Activated B cell treated with CpG ODN at 0.5 μM for 24 hours (primary cell): ENCODE measurements around the gene TBC1D1. TPM values are rescaled to one million over a fixed set of nuclear protein-coding genes. Genes with fewer than 3 reads are reported as not detected.

Source experiments
- ATAC-seq: fragments of 200-7000 bp; cut with Tn5 transposase; one replicate; pipeline ENCODE4 v1.10.0; 2021; ENCODE audit warnings: low read depth, mild to moderate bottlenecking, moderate library complexity
- CTCF ChIA-PET: fragments of 350-600 bp; sonication (Branson Sonifier 250); formaldehyde crosslinking; loops from one replicate; lab custom pipeline; 2021; ENCODE audit warnings: antibody characterized with exemption; lab: Charles Lee
- POLR2A ChIA-PET: fragments of 350-600 bp; sonication (Branson Sonifier 250); formaldehyde crosslinking; loops from one replicate; lab custom pipeline; 2021; ENCODE audit warnings: antibody characterized with exemption; lab: Charles Lee
- DNase-seq: peaks from one replicate; pipeline ENCODE4 v3.0.0; 2022
- H3K27ac Mint-ChIP-seq: one replicate; pipeline ENCODE4 v1.8.0; 2020; ENCODE audit warnings: mixed read lengths
- H3K27me3 Mint-ChIP-seq: one replicate; pipeline ENCODE4 v1.8.0; 2021; ENCODE audit warnings: mixed read lengths
- H3K36me3 Mint-ChIP-seq: one replicate; pipeline ENCODE4 v1.8.0; 2021; ENCODE audit warnings: low read depth, mixed read lengths
- H3K4me1 Mint-ChIP-seq: one replicate; pipeline ENCODE4 v1.8.0; 2021; ENCODE audit warnings: mixed read lengths
- H3K4me3 Mint-ChIP-seq: one replicate; pipeline ENCODE4 v1.8.0; 2020; ENCODE audit warnings: mild to moderate bottlenecking, mixed read lengths
- H3K9me3 Mint-ChIP-seq: one replicate; pipeline ENCODE4 v1.8.0; 2020; ENCODE audit warnings: mixed read lengths
- CTCF ChIP-seq: fragments of 200-600 bp; IDR thresholded peaks from one replicate; pipeline ENCODE4 v1.8.0; 2022; ENCODE audit warnings: antibody characterized with exemption, mild to moderate bottlenecking
- intact Hi-C: fragments of 100-400 bp; cut with micrococcal nuclease; formaldehyde crosslinking; loops from one replicate; pipeline ENCODE4 v1.15.1; 2024
- total RNA-seq: library from RNA; stranded (reverse); gene quantifications from 2 replicates; pipeline ENCODE4 v1.2.3, GENCODE V29; 2022

The TBC1D1 gene
- total RNA-seq, 1 donor from 2014 or later = 84.8 TPM

GRCh38 chr4:38128478-38129459, 237.9 kb downstream of the TBC1D1 start:
- H3K27ac Mint-ChIP-seq = peak overlapping the region; percentile 65
- ATAC-seq (peak; percentile 25), DNase-seq (no peak)
- H3K27me3 Mint-ChIP-seq = no peaks in the 10 kb centered on the region
- intact Hi-C loops = no loop called here
- POLR2A ChIA-PET = no interaction called here
- H3K4me3 Mint-ChIP-seq = peak overlapping the region; percentile 13
- CTCF ChIA-PET = no interaction called here
- TF ChIP-seq CTCF = no peak
- H3K9me3 Mint-ChIP-seq = no peaks in the 10 kb centered on the region
- H3K4me1 Mint-ChIP-seq = peaks cover 44% of the 10 kb centered on the region
- H3K36me3 Mint-ChIP-seq = peaks cover 79% of the 10 kb centered on the region

- no peaks in the 10 kb centered on the region for H3K27me3 Mint-ChIP-seq
- ATAC-seq = no peak
- CTCF ChIA-PET = no interaction called here
- POLR2A ChIA-PET = no interaction called here
- intact Hi-C loops = loop anchor here (5.0 kb wide), 1 partner anchor 603 kb away; no protein-coding TSS in a partner anchor
- H3K4me3 Mint-ChIP-seq = no peak overlapping the region
- peaks cover 80% of the 10 kb centered on the region for H3K36me3 Mint-ChIP-seq
- no peak for DNase-seq
- H3K9me3 Mint-ChIP-seq = no peaks in the 10 kb centered on the region
- H3K4me1 Mint-ChIP-seq = peaks cover 44% of the 10 kb centered on the region
- no peak for TF ChIP-seq CTCF
- peak overlapping the region; percentile 65 for H3K27ac Mint-ChIP-seq
Measured at GRCh38 chr4:38129460-38130227, 238.8 kb downstream of the TBC1D1 start.

- Mint-ChIP-seq H3K36me3 (peaks cover 78% of the 10 kb centered on the region), H3K27me3 (no peaks in the 10 kb centered on the region), H3K27ac (peak overlapping the region; percentile 53), H3K4me3 (no peak overlapping the region), H3K9me3 (no peaks in the 10 kb centered on the region), H3K4me1 (peaks cover 44% of the 10 kb centered on the region)
- ATAC-seq = no peak
- no peak for DNase-seq
- ChIA-PET CTCF (no interaction called here), POLR2A (no interaction called here)
- TF ChIP-seq CTCF = no peak
- intact Hi-C loops = loop anchor here (5.0 kb wide), 1 partner anchor 601 kb away; no protein-coding TSS in a partner anchor
Measured at GRCh38 chr4:38130884-38131283, 240.0 kb downstream of the TBC1D1 start.

GRCh38 chr4:38131371-38132091, 240.6 kb downstream of the TBC1D1 start:
- H3K9me3 Mint-ChIP-seq = no peaks in the 10 kb centered on the region
- H3K36me3 Mint-ChIP-seq = peaks cover 78% of the 10 kb centered on the region
- ChIA-PET POLR2A (no interaction called here), CTCF (interaction anchor here (1.2 to 2.2 kb wide), 2 partner anchors 48 to 628 kb away, joined by 3 to 9 read pairs; no protein-coding TSS in a partner anchor)
- H3K4me1 Mint-ChIP-seq = peaks cover 44% of the 10 kb centered on the region
- intact Hi-C loops = loop anchor here (2.0 to 5.0 kb wide), 2 partner anchors 21 to 601 kb away; no protein-coding TSS in a partner anchor
- no peak for TF ChIP-seq CTCF
- H3K4me3 Mint-ChIP-seq = peak overlapping the region; percentile 49
- DNase-seq (no peak), ATAC-seq (peak; percentile 25)
- peak overlapping the region; percentile 78 for H3K27ac Mint-ChIP-seq
- no peaks in the 10 kb centered on the region for H3K27me3 Mint-ChIP-seq
